Right lobe of liver (tissue), 4 donors: ENCODE data around the gene JAK3.

Experiments used
- CTCF ChIP-seq, 4 donors: fragments of 200-600 bp in 3 of 4; fragments of 450-650 bp in 1 of 4; IDR thresholded peaks; one replicate each; pipeline versions ENCODE4 v1.5.1 to v1.8.0; 2016 to 2022; ENCODE audit warnings: antibody characterized with exemption in 4 of 4, mild to moderate bottlenecking in 2 of 4
- POLR2A ChIP-seq: fragments of 450-650 bp; IDR thresholded peaks from one replicate; pipeline ENCODE4 v1.6.1; 2017; ENCODE audit warnings: antibody characterized with exemption, mild to moderate bottlenecking
- donor health status: DM: no; HTN: no; CAD: no.
- donor health status: DM: no; HTN: no; CAD: no.
- donor health status: DM: no; HTN: yes; CAD: no.

- TF ChIP-seq CTCF (IDR thresholded peaks at IDR 0.05) (no peak), POLR2A (no peak)
Observed at GRCh38 chr19:17836530-17836929, 11.3 kb downstream of the JAK3 start.
